ENCODE data around the gene PTH1R.

Gene PTH1R

GRCh38 chr3:46883054-46883829 lies 5.7 kb downstream of the PTH1R start:
- DNase-seq (ENCODE audit: low read depth), result no peak

DNA sequence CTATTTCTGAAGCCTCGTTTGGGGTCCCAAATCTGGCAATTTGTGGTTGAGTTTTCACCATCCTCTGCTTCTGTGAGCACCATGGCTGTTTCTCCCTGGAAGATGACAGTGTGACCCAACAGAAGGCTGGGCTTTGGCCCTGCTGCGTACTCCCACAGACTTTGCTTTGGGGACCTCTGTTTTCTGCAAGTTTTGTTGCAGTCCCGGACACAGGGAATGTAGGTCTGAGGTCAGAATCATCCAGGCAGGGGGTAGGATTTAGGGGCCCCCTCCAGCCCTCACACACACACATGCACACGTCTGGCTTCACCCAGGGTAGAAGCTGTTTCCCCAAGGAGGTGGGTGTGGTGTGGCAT lies 6.3 kb downstream of the PTH1R start:
- DNase-seq (ENCODE audit: low read depth), result no peak

GRCh38 chr3:46884427-46884826 lies 6.9 kb downstream of the PTH1R start:
- no peak for DNase-seq (ENCODE audit: low read depth)

DNA sequence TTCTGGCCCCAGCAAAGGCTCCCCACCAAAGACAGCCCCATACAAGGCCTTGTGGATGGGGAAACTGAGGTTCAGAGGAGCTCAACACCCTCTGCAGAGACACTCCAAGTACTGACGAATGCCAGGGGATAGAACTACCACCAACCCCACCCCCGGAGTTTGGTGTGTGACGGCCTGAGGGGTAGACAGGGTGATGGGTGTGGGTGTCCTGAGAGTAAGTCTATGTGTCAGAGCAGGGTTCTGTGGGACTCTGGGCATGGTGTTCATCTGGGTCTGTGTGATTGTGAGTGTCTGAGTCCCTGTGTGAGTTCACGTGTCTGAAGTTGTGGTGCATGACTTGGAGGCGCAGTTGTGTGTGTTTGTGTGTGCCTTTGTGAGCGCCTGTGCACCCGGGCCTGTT lies 7.4 kb downstream of the PTH1R start:
- no peak for DNase-seq (ENCODE audit: low read depth)

- no peak for DNase-seq (ENCODE audit: low read depth)
Observed at GRCh38 chr3:46885612-46886011, 8.1 kb downstream of the PTH1R start.

GRCh38 chr3:46887980-46888494 lies 10.5 kb downstream of the PTH1R start:
- DNase-seq (ENCODE audit: low read depth), result no peak

DNA sequence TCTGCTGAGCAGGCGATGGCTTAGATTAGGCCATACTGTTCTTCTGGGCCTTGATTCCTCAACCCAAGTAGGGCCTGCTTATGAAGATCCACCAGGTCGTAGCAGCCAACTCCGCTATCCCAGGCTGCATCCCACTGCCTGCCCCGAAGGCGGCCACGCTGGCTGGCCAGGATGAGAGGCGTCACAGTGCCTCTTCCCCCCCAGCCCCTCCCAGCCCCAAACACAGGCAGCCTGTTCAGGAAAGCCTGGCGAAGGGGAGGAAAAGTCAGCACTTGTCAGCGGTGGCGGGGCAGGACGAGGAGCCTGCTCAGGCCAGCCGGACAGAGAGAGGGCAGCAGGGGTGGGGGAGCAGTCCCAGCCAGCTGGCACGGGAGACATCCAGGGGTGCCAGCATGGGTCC lies 11.2 kb downstream of the PTH1R start:
- no peak for DNase-seq (ENCODE audit: low read depth)

DNA sequence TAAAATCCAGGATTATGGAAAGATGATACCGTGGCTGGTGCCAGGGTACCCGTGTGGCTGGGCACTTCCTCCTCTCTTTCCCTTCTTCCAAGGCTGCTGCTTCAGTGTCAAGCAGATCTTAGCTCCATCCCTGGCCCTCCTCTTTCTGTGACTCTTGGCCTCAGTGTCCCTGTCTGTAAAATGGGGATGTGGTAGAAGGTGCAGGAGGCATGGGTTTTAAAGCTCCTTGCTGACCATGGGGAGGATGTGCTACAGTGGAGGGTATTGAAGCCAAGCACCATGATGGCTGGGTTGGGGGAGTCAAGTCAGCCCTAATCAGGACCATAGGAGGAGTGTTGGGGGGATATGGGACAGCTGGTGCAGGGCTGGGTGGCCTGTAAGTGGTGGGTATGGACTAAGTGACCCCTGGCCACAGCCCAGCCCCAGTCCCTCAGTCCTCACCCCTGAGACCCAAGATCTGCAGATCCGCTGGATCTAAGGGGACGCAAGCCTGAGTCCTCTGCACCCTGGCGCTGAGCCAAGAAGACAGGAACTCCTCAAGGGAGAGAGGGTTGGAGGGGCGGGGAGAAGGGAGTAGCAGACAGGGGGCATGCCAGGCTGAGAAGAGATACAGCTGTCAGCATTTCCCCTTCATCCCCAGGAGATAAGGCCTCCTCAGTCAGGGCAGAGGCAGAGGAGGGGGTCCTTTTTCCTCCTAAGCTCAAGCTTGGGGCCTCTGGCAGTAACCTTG lies 12.0 kb downstream of the PTH1R start:
- no peak for DNase-seq (ENCODE audit: low read depth)

DNA sequence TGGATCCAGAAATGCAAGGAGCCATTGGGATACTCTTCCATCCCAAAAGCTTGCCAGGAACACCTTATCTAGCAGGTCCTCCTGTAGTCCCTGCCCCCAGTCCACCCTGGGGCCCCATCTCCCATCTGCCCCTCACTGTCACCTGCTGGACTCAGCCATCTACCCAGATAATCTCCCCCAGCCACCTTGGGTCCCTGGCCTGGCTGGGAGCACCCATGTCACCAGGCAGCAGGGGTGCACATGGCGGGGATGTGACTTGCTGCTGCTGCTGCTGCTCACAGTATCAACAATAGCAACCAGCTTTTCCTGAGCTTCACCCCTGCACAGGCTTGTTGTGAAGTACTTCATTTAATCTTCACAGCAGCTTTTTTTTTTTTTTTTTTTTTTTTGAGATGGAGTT lies 12.6 kb downstream of the PTH1R start:
- no peak for DNase-seq (ENCODE audit: low read depth)

DNA sequence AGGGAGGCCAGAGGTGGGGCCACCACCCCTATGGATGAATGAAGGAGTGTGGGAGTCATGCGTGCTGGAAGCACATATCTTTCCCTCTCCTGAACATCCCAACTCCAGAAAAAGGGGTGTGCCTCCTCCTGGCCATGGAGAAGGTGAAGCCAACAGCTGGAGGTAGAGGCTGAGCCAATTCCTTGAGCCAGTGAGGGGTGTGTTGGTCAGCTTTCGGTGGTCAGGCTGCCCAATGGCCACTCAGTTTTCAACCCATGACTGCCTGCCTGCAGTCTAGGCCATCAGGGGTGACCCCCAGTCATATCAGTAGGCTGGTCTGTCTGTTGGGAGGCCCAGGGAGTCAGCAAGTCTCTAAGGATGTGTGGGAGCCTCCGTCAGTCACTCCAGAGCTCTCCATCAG lies 13.6 kb downstream of the PTH1R start:
- DNase-seq (ENCODE audit: low read depth), result no peak

- no peak for DNase-seq (ENCODE audit: low read depth)
Observed at GRCh38 chr3:46892285-46893145, 15.0 kb downstream of the PTH1R start.

DNA sequence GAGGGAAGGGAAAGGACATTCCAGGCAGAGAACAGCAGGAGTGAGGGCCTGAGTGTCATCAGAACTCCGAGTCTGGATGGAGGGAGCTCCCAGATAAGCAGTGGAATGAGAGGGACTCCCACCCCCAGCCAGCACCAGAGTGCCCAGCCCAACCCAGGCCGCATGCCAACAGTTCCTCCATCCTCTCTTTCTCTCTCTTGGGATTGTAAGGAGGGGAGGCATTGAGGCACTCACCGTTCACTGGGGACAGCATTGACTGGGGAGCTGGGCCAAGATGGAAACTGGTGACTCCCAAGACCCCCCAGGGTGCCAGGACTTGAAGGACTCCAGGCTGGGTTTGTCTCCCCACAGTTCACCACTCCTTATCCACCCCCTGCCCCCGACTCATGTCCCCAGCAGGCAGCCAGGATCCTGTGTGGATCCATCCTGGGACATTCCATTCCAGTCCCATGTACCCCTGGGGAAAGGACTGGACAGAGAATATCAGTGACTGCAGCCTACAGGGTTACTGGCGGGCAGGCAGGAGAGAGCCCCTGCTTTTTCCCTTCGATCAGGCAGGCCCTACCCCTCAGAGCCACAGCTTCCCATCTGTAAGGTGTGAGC lies 15.7 kb downstream of the PTH1R start:
- no peak for DNase-seq (ENCODE audit: low read depth)

- no peak for DNase-seq (ENCODE audit: low read depth)
Observed at GRCh38 chr3:46893763-46894162, 16.2 kb downstream of the PTH1R start.

DNA sequence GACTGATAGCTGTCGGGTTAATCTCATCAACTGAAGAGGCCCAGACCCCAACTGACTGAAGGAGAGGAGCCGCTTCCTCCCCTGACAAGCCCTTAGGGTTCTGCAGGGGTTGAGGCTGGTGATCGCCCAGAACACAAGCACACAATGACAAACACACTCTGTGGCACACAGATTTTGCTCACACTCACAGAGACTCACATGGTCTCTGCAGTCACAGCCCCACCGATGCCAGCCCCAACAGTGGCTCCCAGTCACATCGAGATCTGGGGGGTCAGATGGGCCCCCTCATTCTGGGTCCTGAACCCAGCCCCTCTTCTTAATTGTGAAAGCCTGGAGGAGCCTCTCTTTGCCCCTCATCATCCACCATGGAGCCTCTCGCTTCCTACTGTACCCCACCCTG lies 16.7 kb downstream of the PTH1R start:
- no peak for DNase-seq (ENCODE audit: low read depth)

DNA sequence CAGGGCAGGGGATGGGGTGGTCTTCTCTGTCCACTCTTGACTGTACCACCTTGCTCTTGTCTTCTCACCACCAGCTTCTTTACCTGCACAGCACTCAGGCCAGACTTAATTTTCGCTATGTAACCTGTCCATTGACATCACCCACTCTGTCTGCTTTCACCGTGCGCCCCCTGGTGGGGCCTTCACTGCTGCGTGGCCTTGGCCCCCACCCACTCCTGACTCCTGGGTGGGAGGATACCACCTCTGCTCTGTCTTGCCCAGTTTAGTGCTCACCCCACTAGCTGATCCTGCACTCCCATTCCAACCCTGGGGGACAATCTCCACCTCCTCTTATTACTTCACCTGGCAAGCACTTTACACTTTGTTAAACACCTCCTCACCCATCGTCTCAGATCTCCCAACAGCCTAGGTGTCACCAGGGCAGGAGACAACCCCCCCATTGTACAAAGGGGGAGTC lies 17.7 kb downstream of the PTH1R start:
- DNase-seq (ENCODE audit: low read depth), result peak; percentile 82

DNA sequence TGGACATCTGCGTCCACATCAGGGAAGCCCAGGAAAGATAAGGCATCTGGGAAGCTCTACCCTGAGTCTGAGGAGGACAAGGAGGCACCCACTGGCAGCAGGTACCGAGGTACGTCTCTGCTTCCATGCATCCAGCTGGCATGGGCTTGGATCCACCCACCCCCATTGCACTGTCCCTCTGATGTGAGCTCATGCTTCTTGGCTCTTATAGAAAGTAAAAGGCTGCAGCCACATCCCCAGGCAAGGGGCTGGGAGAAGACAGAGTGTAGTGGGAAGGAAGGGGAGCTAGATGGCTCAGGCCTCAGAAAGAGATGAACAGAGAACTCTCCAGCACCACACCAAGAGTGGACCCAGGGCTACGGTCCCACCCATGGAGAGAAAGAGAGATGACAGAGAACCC lies 18.2 kb downstream of the PTH1R start:
- DNase-seq (ENCODE audit: low read depth), result no peak

DNA sequence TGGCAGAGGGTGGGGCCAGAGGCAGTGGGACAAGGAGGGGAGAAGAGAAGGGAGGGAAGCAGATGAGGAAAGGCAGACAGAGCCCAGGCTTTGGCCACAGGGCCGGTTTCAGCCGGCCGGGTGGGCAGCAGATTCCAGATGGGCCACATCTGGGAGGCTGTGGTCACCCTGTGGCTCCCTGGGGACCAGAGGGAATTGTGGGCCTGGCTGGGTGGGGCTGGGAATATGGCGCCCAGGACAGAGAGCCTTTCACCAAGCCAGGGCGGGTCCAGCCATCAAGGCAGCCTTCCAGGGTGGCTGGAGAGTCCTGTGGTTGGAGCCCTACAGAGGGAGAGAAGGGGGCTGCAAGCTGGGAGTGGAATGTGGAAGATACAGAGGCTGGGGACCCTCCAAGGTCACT lies 18.9 kb downstream of the PTH1R start:
- DNase-seq (ENCODE audit: low read depth), result no peak

DNA sequence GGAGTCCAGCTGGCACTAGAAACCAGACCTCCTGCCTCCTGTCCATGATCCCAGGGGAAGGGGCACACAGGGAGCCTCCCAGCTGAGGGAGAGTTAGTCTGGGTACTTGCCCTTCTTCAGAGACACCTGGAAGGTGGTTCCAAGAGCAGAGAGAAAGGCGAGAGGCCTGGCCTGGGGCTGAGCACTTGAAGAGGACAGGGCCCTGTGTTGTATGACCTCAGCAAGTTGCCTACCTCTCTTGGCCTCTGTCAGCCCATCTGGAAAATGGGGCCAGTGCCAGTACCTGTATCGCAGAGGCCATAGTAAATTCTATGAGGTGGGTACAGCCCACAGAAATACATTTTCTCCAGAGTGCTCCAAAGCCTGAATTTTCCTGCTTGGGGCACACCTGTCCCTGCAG lies 19.5 kb downstream of the PTH1R start:
- DNase-seq (ENCODE audit: low read depth), result no peak

DNA sequence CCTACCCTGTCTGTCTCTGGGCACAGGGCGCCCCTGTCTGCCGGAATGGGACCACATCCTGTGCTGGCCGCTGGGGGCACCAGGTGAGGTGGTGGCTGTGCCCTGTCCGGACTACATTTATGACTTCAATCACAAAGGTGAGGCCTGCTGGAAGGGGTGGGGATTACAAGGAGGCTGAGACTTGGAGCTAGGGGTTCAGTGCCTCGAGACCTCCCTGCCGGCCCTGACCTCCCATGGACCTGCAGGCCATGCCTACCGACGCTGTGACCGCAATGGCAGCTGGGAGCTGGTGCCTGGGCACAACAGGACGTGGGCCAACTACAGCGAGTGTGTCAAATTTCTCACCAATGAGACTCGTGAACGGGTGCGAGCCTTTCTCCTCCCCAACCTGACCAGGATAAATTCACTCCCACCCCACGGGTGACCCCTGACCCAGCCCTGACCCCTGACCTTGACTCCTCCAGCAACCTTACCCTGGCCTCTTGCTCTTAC lies 20.4 kb downstream of the PTH1R start:
- no peak for DNase-seq (ENCODE audit: low read depth)

GRCh38 chr3:46898321-46899150 lies 21.0 kb downstream of the PTH1R start:
- DNase-seq (ENCODE audit: low read depth), result no peak

All from activated T-cell treated with anti-CD3 and anti-CD28 coated beads for 1 hour (primary cell).